Colon (tissue), 2 donors: Measurements from ENCODE around the gene ADAMTS14.
"Not testable (repeated sequence)": the region's sequence is repeated elsewhere in the genome, so short reads cannot be mapped to it uniquely, and the experiment has no call there.

ENCODE experiments used
- FAIRE-seq: peaks from 2 replicates; lab custom pipeline; 2012; peaks lifted over from hg19 to GRCh38; lab: Jason Lieb, UNC
- donor health status: control.
- donor health status: control.

ADAMTS14 gene, protein sequence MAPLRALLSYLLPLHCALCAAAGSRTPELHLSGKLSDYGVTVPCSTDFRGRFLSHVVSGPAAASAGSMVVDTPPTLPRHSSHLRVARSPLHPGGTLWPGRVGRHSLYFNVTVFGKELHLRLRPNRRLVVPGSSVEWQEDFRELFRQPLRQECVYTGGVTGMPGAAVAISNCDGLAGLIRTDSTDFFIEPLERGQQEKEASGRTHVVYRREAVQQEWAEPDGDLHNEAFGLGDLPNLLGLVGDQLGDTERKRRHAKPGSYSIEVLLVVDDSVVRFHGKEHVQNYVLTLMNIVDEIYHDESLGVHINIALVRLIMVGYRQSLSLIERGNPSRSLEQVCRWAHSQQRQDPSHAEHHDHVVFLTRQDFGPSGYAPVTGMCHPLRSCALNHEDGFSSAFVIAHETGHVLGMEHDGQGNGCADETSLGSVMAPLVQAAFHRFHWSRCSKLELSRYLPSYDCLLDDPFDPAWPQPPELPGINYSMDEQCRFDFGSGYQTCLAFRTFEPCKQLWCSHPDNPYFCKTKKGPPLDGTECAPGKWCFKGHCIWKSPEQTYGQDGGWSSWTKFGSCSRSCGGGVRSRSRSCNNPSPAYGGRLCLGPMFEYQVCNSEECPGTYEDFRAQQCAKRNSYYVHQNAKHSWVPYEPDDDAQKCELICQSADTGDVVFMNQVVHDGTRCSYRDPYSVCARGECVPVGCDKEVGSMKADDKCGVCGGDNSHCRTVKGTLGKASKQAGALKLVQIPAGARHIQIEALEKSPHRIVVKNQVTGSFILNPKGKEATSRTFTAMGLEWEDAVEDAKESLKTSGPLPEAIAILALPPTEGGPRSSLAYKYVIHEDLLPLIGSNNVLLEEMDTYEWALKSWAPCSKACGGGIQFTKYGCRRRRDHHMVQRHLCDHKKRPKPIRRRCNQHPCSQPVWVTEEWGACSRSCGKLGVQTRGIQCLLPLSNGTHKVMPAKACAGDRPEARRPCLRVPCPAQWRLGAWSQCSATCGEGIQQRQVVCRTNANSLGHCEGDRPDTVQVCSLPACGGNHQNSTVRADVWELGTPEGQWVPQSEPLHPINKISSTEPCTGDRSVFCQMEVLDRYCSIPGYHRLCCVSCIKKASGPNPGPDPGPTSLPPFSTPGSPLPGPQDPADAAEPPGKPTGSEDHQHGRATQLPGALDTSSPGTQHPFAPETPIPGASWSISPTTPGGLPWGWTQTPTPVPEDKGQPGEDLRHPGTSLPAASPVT

DNA sequence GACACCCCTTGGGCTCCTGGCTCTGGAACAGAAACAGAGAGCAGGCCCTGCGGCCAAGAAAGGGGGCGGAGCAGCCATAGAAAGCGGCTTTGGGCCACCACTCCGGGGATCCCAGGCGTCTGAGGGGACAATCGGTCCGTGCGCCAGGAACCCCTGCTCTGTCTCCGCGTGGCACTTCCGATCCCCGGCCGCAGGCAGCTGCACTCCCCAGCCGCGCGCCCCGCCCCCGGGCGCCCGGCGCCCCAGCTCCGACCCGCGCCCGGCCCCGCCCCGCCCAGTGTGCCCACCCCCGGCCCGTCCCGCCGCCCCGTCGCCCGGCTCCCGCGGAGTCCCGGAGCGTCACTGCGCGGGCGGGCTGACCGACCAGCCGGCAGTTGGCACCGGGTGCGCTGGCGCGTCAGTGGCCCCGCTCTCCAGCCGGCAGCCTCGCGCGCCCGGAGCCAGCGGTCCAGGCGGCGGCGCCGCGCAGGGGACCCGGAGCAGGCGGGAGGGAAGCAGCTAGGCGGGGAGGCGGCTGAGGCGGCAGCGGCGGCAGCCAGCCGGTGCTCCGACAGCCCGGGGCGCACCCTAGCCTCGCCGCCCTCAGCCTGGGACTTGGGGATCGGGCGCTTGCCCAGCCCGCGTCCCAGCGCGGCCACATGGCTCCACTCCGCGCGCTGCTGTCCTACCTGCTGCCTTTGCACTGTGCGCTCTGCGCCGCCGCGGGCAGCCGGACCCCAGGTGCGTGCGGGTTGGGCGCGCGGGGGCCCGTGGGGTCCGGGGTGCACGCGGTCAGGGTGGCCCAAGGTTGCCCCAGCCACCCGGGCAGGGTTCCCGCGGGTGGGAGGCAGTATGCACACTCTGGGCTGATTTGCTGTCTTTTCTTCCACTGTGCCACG is at the start of gene ADAMTS14:
Gene ADAMTS14, plus strand, starts transcription at position 342 of the 878 bp plus-strand sequence. Its CDS starts 297 bp downstream, at position 639.
- no peak for FAIRE-seq

DNA sequence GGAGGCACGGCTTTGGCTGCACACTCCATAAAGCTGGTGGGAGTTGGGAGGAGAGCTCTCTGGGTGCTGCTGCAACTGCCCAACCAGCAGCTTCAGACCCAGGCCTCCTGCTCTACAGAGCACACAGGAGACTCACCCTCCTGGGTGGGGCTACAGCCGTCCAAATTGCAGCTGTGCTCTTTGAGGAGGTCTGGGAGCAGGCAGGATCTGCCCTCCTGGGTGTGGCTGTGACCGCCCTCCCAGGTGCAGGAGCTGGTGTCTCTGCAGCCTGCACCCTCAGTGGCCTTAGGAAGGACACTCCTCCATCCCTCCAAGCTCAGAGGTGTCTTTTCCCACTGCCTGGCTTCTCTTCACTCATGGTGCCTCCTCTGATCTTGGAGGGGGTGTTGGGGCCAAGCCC is 49.8 kb upstream of the ADAMTS14 start:
- FAIRE-seq: no peak

- FAIRE-seq: no peak
Observed at GRCh38 chr10:70622981-70623844, 49.1 kb upstream of the ADAMTS14 start.

DNA sequence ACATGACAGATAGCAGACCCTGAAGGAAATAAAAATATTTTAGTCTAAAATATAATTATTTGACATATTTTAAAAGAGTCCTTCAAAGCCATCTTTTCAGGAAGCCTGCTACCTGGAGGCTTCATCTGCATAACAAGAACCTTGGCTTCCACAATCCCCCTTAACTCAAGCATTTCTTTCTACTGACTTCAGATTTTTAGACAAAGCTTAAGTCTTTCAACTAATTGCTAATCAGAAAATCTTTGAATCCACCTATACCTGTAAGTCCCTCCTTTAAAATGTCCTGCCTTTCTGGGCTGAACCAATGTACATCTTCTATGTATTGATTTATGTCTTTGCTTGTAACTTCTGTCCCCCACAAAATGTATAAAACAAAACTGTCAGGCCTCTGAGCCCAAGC is 46.2 kb upstream of the ADAMTS14 start:
- FAIRE-seq: no peak

DNA sequence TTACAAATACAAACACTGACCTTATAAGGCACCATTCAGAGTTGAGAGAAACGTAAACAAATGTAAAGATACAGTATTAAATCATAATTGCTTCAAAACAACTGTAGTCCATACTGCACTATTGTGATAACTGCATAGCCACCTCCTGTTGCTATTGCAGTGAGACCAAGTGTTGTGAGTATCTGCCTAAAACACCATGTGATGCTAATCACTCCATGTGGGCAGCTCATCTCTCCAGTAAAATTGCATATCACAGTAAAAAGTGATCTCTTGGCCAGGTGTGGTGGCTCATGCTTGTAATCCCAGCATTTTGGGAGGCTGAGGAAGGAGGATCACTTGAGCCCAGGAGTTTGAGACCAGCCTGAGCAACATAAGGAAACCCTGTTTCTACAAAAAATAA is 43.0 kb upstream of the ADAMTS14 start:
- no peak for FAIRE-seq

GRCh38 chr10:70631735-70632134 is 40.6 kb upstream of the ADAMTS14 start:
- not testable (repeated sequence) for FAIRE-seq

GRCh38 chr10:70634011-70634410 is 38.3 kb upstream of the ADAMTS14 start:
- no peak for FAIRE-seq

DNA sequence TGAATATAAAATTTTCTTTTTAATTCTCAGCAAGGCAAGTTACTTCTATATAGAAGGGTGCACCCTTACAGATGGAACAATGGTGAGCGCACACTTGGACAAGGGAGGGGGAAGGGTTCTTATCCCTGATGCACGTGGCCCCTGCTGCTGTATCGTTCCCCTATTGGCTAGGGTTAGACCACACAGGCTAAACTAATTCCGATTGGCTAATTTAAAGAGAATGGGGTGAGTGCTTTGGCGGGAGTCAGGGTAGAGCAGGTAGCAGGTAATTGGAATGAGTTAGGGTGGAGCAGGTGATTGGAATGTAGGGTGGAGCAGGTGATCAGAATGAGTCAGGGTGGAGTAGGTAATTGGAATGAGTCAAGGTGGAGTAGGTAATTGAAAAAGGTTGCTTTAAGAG is 37.8 kb upstream of the ADAMTS14 start:
- not testable (repeated sequence) for FAIRE-seq

GRCh38 chr10:70639640-70640383 is 32.5 kb upstream of the ADAMTS14 start:
- FAIRE-seq: not testable (repeated sequence)

DNA sequence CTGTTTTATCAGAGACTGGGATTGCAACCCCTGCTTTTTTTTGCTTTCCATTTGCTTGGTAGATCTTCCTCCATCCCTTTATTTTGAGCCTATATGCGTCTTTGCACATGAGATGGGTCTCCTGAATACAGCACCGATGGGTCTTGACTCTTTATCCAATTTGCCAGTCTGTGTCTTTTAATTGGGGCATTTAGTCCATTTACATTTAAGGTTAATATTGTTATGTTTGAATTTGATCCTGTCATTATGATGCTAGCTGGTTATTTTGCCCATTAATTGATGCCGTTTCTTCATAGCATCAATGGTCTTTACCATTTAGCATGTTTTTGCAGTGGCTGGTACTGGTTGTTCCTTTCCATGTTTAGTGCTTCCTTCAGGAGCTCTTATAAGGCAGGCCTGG is 29.0 kb upstream of the ADAMTS14 start:
- FAIRE-seq: not testable (repeated sequence)

- FAIRE-seq: not testable (repeated sequence)
Observed at GRCh38 chr10:70644959-70645358, 27.3 kb upstream of the ADAMTS14 start.

DNA sequence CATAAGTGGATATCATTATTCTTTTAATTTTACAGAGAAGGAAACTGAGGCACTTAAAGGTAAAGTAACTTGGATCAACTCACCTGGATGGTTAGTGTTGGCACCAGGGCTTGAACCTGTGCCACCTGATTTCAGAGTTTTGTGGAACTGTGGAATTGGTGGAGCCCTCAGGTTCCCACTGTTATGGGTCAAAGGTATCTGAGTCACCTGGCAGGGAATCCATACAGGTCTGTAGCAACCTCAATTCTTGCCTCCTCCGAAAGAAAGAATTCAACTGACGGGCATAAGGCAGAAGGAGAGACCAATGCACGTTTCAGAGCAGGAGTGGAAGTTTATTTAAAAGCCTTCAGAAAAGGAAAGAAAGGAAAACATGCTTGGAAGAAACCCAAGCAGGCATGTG is 25.2 kb upstream of the ADAMTS14 start:
- FAIRE-seq: no peak

GRCh38 chr10:70648427-70648826 is 23.9 kb upstream of the ADAMTS14 start:
- no peak for FAIRE-seq

DNA sequence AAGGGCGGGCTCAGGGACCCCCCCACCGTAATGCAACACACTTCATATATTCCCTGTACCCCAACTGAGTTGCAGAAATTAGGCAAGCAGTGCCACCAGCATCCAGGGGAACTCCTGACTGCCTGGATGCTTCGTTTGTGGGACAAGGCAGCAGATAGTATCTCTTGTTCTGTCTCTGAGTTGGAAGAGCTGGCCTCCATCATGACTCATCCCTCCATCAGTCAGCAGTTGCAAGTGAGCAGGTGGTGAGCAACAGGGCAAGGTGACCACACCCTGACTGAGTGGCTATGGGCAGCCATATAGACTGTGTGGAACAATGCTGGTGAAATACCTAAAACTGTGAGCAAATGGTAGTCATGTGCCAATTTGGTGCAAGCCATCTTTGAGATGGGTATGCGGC is 22.8 kb upstream of the ADAMTS14 start:
- FAIRE-seq: no peak

DNA sequence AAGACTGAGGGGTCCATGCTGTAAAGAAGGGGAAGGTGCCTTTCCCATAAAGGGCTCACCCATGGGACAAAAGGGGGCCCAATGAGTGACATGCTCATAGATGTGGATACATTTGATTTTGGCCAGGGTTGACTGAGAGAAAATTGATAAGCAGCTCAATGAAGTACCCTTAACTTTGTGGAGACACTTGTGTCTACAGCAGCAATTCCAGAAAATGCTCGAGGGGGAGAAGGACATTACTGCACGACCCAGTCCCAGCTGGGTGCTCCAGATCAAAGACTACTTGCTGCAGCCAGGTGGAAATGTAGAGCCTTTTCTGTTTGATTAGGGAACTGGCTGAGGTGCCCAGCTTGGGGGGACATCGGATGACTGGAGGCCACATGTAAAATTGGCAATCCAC is 22.2 kb upstream of the ADAMTS14 start:
- no peak for FAIRE-seq

GRCh38 chr10:70650718-70651117 is 21.6 kb upstream of the ADAMTS14 start:
- no peak for FAIRE-seq

DNA sequence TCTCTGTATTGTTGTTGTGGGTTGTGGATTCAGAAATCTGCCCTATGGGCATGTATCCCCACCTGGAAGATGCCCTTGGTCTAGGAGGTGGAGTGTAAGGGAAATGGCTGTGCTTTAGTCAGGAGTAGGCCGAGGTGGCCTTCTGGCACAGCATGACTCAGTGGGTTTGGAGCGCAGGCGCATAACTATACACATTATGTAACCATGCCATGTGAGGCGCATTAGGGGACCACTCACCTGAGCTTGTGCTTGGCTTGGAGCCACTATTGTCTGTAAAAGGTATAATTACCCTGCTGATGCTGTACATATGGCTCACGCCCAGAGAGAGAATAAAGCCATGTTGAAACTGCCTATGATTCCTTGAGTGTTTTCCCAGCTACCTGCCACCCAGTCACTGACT is 20.6 kb upstream of the ADAMTS14 start:
- no peak for FAIRE-seq

DNA sequence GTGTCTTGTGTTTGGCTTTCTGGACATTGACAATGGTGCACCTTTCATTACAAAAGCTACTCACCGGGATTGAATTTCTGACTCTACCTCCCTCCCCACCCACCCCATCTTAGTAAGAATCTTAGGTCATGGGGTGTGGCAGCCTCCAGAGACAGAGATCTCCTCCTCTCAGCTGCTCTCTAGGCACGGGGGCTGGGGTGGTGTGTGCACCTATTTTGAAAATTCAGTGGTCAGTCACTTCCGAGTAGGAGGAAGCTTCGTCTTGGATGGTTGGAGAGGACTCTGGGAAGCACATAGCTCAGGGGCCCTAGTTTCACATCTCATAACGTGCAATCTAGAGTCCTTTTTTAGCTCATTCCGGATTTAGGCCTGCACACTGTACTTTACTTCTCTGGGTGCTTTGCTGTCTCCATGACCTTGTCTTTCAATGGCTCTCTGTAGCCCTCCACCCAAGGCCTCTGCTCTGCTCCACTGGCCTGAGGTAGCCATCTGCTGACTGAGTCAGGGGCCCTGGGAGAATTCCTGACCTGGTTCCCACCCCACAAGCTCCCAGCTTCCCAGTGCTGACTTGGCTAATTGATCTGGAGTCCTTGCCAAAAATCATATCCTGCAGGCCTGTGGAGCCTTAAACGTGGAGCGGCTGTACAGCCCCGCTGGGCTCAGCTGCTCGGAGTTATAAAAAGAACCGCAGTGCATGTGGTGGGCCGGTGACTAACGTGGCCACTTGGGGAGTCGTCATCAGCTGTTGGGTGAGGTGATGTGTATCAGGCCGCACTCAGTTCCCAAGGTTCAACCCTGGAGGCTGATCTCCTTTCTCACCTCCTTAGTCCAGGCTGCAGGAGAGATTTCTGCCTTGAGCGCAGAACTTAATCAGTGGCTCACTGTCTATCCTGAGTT is 19.3 kb upstream of the ADAMTS14 start:
- no peak for FAIRE-seq

GRCh38 chr10:70655316-70655715 is 17.0 kb upstream of the ADAMTS14 start:
- FAIRE-seq: no peak
